Caco-2 (cell line): ENCODE results near the gene FCHSD2. TPM values are rescaled to one million over a fixed set of nuclear protein-coding genes. Genes with fewer than 3 reads are reported as not detected.

Experiments
- BruUV-seq: library from RNA; stranded (reverse); fragments of 400-500 nt; replicated peaks from 2 replicates; lab custom pipeline; 2021; lab: Mats Ljungman, UMichigan
- CTCF ChIA-PET: fragments of 300-600 bp; sonication (Branson Sonifier 250); formaldehyde crosslinking; loops from one replicate; lab custom pipeline; 2022; ENCODE audit warnings: antibody characterized with exemption; lab: Charles Lee
- POLR2A ChIA-PET: fragments of 300-600 bp; sonication (Branson Sonifier 250); formaldehyde crosslinking; loops from one replicate; lab custom pipeline; 2022; ENCODE audit warnings: antibody characterized with exemption; lab: Charles Lee
- DNase-seq, 2 experiments: peaks; one replicate each; pipeline versions ENCODE4 v3.0.0 to v3.0.0-alpha.2; 2020 to 2022
- H3K27me3 ChIP-seq: replicated peaks from 2 replicates; pipeline ENCODE4 v1.6.0; 2011; ENCODE audit warnings: low read length; ENCODE audit not compliant: control insufficient read depth, insufficient read depth
- H3K36me3 ChIP-seq: 2 replicates; pipeline ENCODE4 v1.5.1; 2011; ENCODE audit warnings: low read length; ENCODE audit not compliant: control insufficient read depth, insufficient read depth
- H3K4me1 ChIP-seq: fragments of 250-450 bp; sonication (Bioruptor Pico); 2 replicates; pipeline ENCODE4 v1.5.1; 2020; ENCODE audit warnings: mild to moderate bottlenecking
- H3K4me3 ChIP-seq: 2 replicates; pipeline ENCODE4 v1.5.1; 2011; ENCODE audit warnings: low read depth, mild to moderate bottlenecking, control low read depth, low read length
- H3K9me3 ChIP-seq: fragments of 250-450 bp; sonication (Bioruptor Pico); 2 replicates; pipeline ENCODE4 v1.5.1; 2020; ENCODE audit warnings: mild to moderate bottlenecking, moderate library complexity
- H3K27ac Mint-ChIP-seq: one replicate; pipeline ENCODE4 v1.8.0; 2022; ENCODE audit warnings: mixed read lengths; ENCODE audit not compliant: unreplicated experiment
- H3K27me3 Mint-ChIP-seq: one replicate; pipeline ENCODE4 v1.8.0; 2022; ENCODE audit warnings: mixed read lengths; ENCODE audit not compliant: insufficient read depth, unreplicated experiment
- H3K36me3 Mint-ChIP-seq: one replicate; pipeline ENCODE4 v1.8.0; 2022; ENCODE audit warnings: mild to moderate bottlenecking, mixed read lengths; ENCODE audit not compliant: insufficient read depth, unreplicated experiment
- H3K4me1 Mint-ChIP-seq: one replicate; pipeline ENCODE4 v1.8.0; 2022; ENCODE audit warnings: low read depth, mixed read lengths; ENCODE audit not compliant: unreplicated experiment
- H3K4me3 Mint-ChIP-seq: one replicate; pipeline ENCODE4 v1.8.0; 2022; ENCODE audit warnings: mild to moderate bottlenecking, moderate library complexity, mixed read lengths; ENCODE audit not compliant: unreplicated experiment
- H3K9me3 Mint-ChIP-seq: one replicate; pipeline ENCODE4 v1.8.0; 2022; ENCODE audit warnings: mixed read lengths; ENCODE audit not compliant: unreplicated experiment
- CTCF ChIP-seq, 2 experiments: fragments of 200-600 bp in 1 of 2; IDR thresholded peaks; 1 replicate in 1 of 2; 2 replicates in 1 of 2; pipeline versions ENCODE4 v1.5.1 to v1.8.0; 2011 to 2022; ENCODE audit warnings: antibody characterized with exemption in 1 of 2, control low read depth in 1 of 2, inconsistent platforms in 1 of 2, low read depth in 1 of 2, low read length in 1 of 2, mild to moderate bottlenecking in 1 of 2, moderate library complexity in 1 of 2; ENCODE audit not compliant: insufficient read depth in 1 of 2, severe bottlenecking in 1 of 2, unreplicated experiment in 1 of 2
- intact Hi-C: fragments of 100-400 bp; cut with micrococcal nuclease; formaldehyde crosslinking; loops from one replicate; pipeline ENCODE4 v1.10.0; 2022; ENCODE audit not compliant: unreplicated experiment
- total RNA-seq: library from RNA; stranded (reverse); gene quantifications from 2 replicates; pipeline ENCODE4 v1.2.3, GENCODE V29; 2022

Gene FCHSD2
- total RNA-seq, 1 experiment from 2014 or later = 32.7 TPM

- Histone ChIP-seq H3K4me3 (no peak overlapping the region), H3K27me3 (no peaks in the 10 kb centered on the region), H3K4me1 (peaks cover 5% of the 10 kb centered on the region; the same call in 1 of the 2 replicates), H3K36me3 (no peaks in the 10 kb centered on the region), H3K9me3 (no peaks in the 10 kb centered on the region)
- POLR2A ChIA-PET = no interaction called here
- H3K36me3 Mint-ChIP-seq = peaks cover 40% of the 10 kb centered on the region
- intact Hi-C loops = no loop called here
- BruUV-seq = no TSS peak
- H3K9me3 Mint-ChIP-seq = no peaks in the 10 kb centered on the region
- no peak for TF ChIP-seq CTCF (IDR thresholded peaks at IDR 0.05; ENCODE audit: insufficient read depth in 1 of 2, low read depth in 1 of 2, low read length in 1 of 2, severe bottlenecking in 1 of 2, unreplicated experiment in 1 of 2)
- H3K27me3 Mint-ChIP-seq = no peaks in the 10 kb centered on the region
- H3K4me1 Mint-ChIP-seq = peaks cover 8% of the 10 kb centered on the region
- H3K4me3 Mint-ChIP-seq = no peak overlapping the region
- peak overlapping the region; percentile 40 for H3K27ac Mint-ChIP-seq
- no peak for DNase-seq
- CTCF ChIA-PET = interaction anchor here (0.5 to 1.2 kb wide), 3 partner anchors 39 to 317 kb away, joined by 3 to 9 read pairs (median 3); partner anchors contain the start of gene FCHSD2
Measured at GRCh38 chr11:72824811-72825505, 317.2 kb downstream of the FCHSD2 start.

GRCh38 chr11:72824020-72824419 is 318.1 kb downstream of the FCHSD2 start:
- TF ChIP-seq CTCF (IDR thresholded peaks at IDR 0.05; ENCODE audit: insufficient read depth in 1 of 2, low read depth in 1 of 2, low read length in 1 of 2, severe bottlenecking in 1 of 2, unreplicated experiment in 1 of 2) = no peak
- H3K4me3 ChIP-seq = no peak overlapping the region
- Mint-ChIP-seq H3K4me1 (peaks cover 8% of the 10 kb centered on the region), H3K4me3 (peak overlapping the region; percentile 74), H3K36me3 (peaks cover 36% of the 10 kb centered on the region), H3K27me3 (no peaks in the 10 kb centered on the region), H3K9me3 (no peaks in the 10 kb centered on the region), H3K27ac (no peak overlapping the region)
- CTCF ChIA-PET = interaction anchor here (0.6 to 1.2 kb wide), 3 partner anchors 38 to 99 kb away, joined by 3 to 9 read pairs (median 3); no protein-coding TSS in a partner anchor
- no peak for DNase-seq
- H3K27me3 ChIP-seq = no peaks in the 10 kb centered on the region
- no peaks in the 10 kb centered on the region for H3K36me3 ChIP-seq
- no peaks in the 10 kb centered on the region for H3K9me3 ChIP-seq
- peaks cover 5% of the 10 kb centered on the region; the same call in 1 of the 2 replicates for H3K4me1 ChIP-seq
- intact Hi-C loops = no loop called here
- no TSS peak for BruUV-seq
- POLR2A ChIA-PET = no interaction called here

- Histone ChIP-seq H3K9me3 (no peaks in the 10 kb centered on the region), H3K4me1 (peaks cover 5% of the 10 kb centered on the region; the same call in 1 of the 2 replicates), H3K4me3 (no peak overlapping the region), H3K36me3 (no peaks in the 10 kb centered on the region), H3K27me3 (no peaks in the 10 kb centered on the region)
- Mint-ChIP-seq H3K36me3 (peaks cover 39% of the 10 kb centered on the region), H3K9me3 (no peaks in the 10 kb centered on the region), H3K27me3 (no peaks in the 10 kb centered on the region), H3K4me3 (peak overlapping the region; percentile 74), H3K4me1 (peaks cover 6% of the 10 kb centered on the region), H3K27ac (no peak overlapping the region)
- intact Hi-C loops = loop anchor here (2.0 kb wide), 1 partner anchor 70 kb away; the partner anchor contains the start of gene ARAP1
- CTCF ChIA-PET = interaction anchor here (0.7 to 2.3 kb wide), 6 partner anchors 10 to 100 kb away, joined by 3 to 17 read pairs (median 4); partner anchors contain the start of gene ATG16L2
- POLR2A ChIA-PET = interaction anchor here (0.5 to 1.0 kb wide), 2 partner anchors 18 to 37 kb away, joined by 3 to 15 read pairs; no protein-coding TSS in a partner anchor
- no peak for TF ChIP-seq CTCF (IDR thresholded peaks at IDR 0.05; ENCODE audit: insufficient read depth in 1 of 2, low read depth in 1 of 2, low read length in 1 of 2, severe bottlenecking in 1 of 2, unreplicated experiment in 1 of 2)
- BruUV-seq = no TSS peak
- DNase-seq = no peak
Measured at GRCh38 chr11:72823105-72823804, 318.9 kb downstream of the FCHSD2 start.
